ENCODE results near the gene SMIM1.

DNA sequence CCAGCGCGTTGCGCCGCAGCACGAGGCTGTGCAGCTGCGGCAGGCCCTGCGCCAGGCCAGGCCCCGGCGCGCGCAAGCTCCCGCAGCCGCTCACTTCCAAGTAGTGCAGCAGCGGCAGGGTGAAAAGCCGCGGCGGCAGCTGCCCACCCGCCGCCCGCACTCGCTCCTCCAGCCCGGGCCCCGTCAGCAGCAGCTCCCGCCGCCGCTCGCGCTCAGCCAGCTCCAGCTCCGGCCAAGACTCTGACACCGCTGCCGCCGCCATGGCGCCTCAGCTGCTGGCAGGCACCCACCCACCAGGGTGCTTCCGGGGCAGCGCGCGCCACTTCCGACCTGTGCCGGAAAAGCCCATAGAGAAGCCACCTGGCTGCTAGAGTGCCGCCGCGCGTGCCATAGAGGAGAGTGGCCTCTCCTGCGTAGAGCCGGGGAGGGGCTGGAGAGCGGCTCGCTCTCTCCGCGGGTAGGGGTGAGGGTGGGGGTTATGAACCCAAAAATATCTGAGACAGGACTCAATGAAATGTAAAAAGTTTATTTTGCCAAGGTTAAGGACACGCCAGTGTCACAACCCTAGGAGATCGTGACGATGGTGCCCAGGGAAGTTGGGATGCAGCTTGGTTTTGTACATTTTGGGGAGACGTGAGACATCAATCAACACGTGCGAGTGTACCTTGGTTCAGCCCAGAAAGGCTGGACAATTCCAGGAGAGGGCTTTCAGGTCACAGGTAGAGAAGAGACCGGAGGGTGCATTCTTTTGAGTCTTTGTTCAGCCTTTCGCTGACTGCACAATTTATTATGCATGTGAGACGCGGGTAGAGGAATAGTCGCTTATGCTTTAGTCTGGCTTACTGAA is 23.9 kb downstream of the SMIM1 start, which contains the start of gene LRRC47:
- no peak for TF ChIP-seq CTCF (IDR thresholded peaks at IDR 0.05; ENCODE audit: extremely low read depth in 1 of 2, insufficient read depth in 1 of 2, low read depth in 1 of 2, low read length in 2 of 2)
- peak; percentile 64 for TF ChIP-seq POLR2A (IDR thresholded peaks at IDR 0.05; ENCODE audit: low read depth, low read length)
- TF ChIP-seq EZH2 (IDR thresholded peaks at IDR 0.05; ENCODE audit: borderline replicate concordance, low read depth, low read length, severe bottlenecking) = no peak
- TF ChIP-seq POLR2AphosphoS5 (IDR thresholded peaks at IDR 0.05; ENCODE audit: insufficient read depth, low read depth, low read length) = peak; percentile 88
- peak; percentile 31 for TF ChIP-seq MYC (IDR thresholded peaks at IDR 0.05; ENCODE audit: low read depth, low read length)
- TF ChIP-seq, protein P1, sequence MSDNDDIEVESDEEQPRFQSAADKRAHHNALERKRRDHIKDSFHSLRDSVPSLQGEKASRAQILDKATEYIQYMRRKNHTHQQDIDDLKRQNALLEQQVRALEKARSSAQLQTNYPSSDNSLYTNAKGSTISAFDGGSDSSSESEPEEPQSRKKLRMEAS (IDR thresholded peaks at IDR 0.05; ENCODE audit: insufficient read depth, insufficient read length) = peak; percentile 3
- no peak for TF ChIP-seq JUN (IDR thresholded peaks at IDR 0.05; ENCODE audit: borderline replicate concordance, insufficient read depth, insufficient read length, low read depth)
- peak; percentile 1 for TF ChIP-seq FOS (IDR thresholded peaks at IDR 0.05; ENCODE audit: borderline replicate concordance, insufficient read depth, low read length)

All from endothelial cell of umbilical vein (primary cell).